Progenitor cell of endocrine pancreas (in vitro differentiated cells): Measurements from ENCODE around the gene JAML. TPM values are rescaled to one million over a fixed set of nuclear protein-coding genes. Genes with fewer than 3 reads are reported as not detected.

Experiments used
- DNase-seq: peaks from one replicate; pipeline ENCODE4 v3.0.0; 2021; ENCODE audit warnings: low spot score; ENCODE audit not compliant: unreplicated experiment
- H3K27ac Mint-ChIP-seq: 2 replicates; pipeline ENCODE4 v1.8.0; 2021; ENCODE audit warnings: mild to moderate bottlenecking, moderate library complexity, mixed read lengths
- H3K27me3 Mint-ChIP-seq: 2 replicates; pipeline ENCODE4 v1.8.0; 2021; ENCODE audit warnings: mixed read lengths
- H3K36me3 Mint-ChIP-seq: 2 replicates; pipeline ENCODE4 v1.8.0; 2022; ENCODE audit warnings: mixed read lengths; ENCODE audit not compliant: insufficient read depth
- H3K4me1 Mint-ChIP-seq: 2 replicates; pipeline ENCODE4 v1.8.0; 2021; ENCODE audit warnings: low read depth, mixed read lengths
- H3K4me3 Mint-ChIP-seq: 2 replicates; pipeline ENCODE4 v1.8.0; 2021; ENCODE audit warnings: low read depth, mild to moderate bottlenecking, moderate library complexity, mixed read lengths
- H3K9me3 Mint-ChIP-seq: 2 replicates; pipeline ENCODE4 v1.8.0; 2021; ENCODE audit warnings: low read depth, mixed read lengths
- CTCF ChIP-seq: fragments of 200-600 bp; sonication (generic); IDR thresholded peaks from one replicate; pipeline ENCODE4 v1.5.0; 2021; ENCODE audit warnings: antibody characterized with exemption, mild to moderate bottlenecking; ENCODE audit not compliant: unreplicated experiment
- total RNA-seq: library from RNA; stranded (reverse); gene quantifications from 2 replicates; pipeline ENCODE4 v1.2.1, GENCODE V29; 2021

Gene JAML
- total RNA-seq, 1 donor from 2014 or later = 0.22 TPM

GRCh38 chr11:118222437-118222836, 2.4 kb downstream of the JAML start:
- Mint-ChIP-seq H3K4me3 (no peak overlapping the region), H3K36me3 (no peaks in the 10 kb centered on the region), H3K27me3 (no peaks in the 10 kb centered on the region), H3K9me3 (no peaks in the 10 kb centered on the region), H3K4me1 (peaks cover 7% of the 10 kb centered on the region), H3K27ac (no peak overlapping the region)
- no peak for DNase-seq
- TF ChIP-seq CTCF = no peak

GRCh38 chr11:118221419-118221818, 3.4 kb downstream of the JAML start:
- Mint-ChIP-seq H3K4me1 (peaks cover 9% of the 10 kb centered on the region), H3K9me3 (no peaks in the 10 kb centered on the region), H3K4me3 (no peak overlapping the region), H3K36me3 (no peaks in the 10 kb centered on the region), H3K27ac (no peak overlapping the region), H3K27me3 (no peaks in the 10 kb centered on the region)
- DNase-seq = no peak
- TF ChIP-seq CTCF = no peak

- no peak for DNase-seq
- H3K4me1 Mint-ChIP-seq = peaks cover 9% of the 10 kb centered on the region
- no peak overlapping the region for H3K4me3 Mint-ChIP-seq
- peak overlapping the region; percentile 73 for H3K27ac Mint-ChIP-seq
- H3K27me3 Mint-ChIP-seq = no peaks in the 10 kb centered on the region
- TF ChIP-seq CTCF = no peak
- H3K36me3 Mint-ChIP-seq = no peaks in the 10 kb centered on the region
- H3K9me3 Mint-ChIP-seq = peaks cover 3% of the 10 kb centered on the region
Measured at GRCh38 chr11:118219732-118220131, 5.1 kb downstream of the JAML start.

GRCh38 chr11:118219244-118219643, 5.6 kb downstream of the JAML start:
- H3K36me3 Mint-ChIP-seq = no peaks in the 10 kb centered on the region
- H3K27ac Mint-ChIP-seq = peak overlapping the region; percentile 16
- peaks cover 5% of the 10 kb centered on the region for H3K9me3 Mint-ChIP-seq
- H3K4me3 Mint-ChIP-seq = no peak overlapping the region
- DNase-seq = no peak
- peaks cover 9% of the 10 kb centered on the region for H3K4me1 Mint-ChIP-seq
- TF ChIP-seq CTCF = no peak
- H3K27me3 Mint-ChIP-seq = no peaks in the 10 kb centered on the region

- no peak for DNase-seq
- TF ChIP-seq CTCF = no peak
- H3K9me3 Mint-ChIP-seq = peaks cover 5% of the 10 kb centered on the region
- no peak overlapping the region for H3K4me3 Mint-ChIP-seq
- H3K27me3 Mint-ChIP-seq = no peaks in the 10 kb centered on the region
- no peak overlapping the region for H3K27ac Mint-ChIP-seq
- no peaks in the 10 kb centered on the region for H3K36me3 Mint-ChIP-seq
- H3K4me1 Mint-ChIP-seq = peaks cover 19% of the 10 kb centered on the region
Measured at GRCh38 chr11:118217575-118217974, 7.2 kb downstream of the JAML start.
